ENCODE measurements around the gene SELENON. TPM values are rescaled to one million over a fixed set of nuclear protein-coding genes. Genes with fewer than 3 reads are reported as not detected.

The SELENON gene
- total RNA-seq, 1 donor from 2014 or later: 146 TPM

GRCh38 chr1:25779894-25780293 lies 20.1 kb upstream of the SELENON start:
- Mint-ChIP-seq H3K27me3 (ENCODE audit: low read depth) (no peaks in the 10 kb centered on the region), H3K4me3 (no peak overlapping the region), H3K27ac (ENCODE audit: unreplicated experiment) (no peak overlapping the region), H3K36me3 (ENCODE audit: low read depth) (no peaks in the 10 kb centered on the region), H3K4me1 (peaks cover 55% of the 10 kb centered on the region), H3K9me3 (no peaks in the 10 kb centered on the region)
- no peak for TF ChIP-seq CTCF (conservative IDR thresholded peaks at IDR 0.05)
- DNase-seq (ENCODE audit: low read depth, low spot score): no peak

DNA sequence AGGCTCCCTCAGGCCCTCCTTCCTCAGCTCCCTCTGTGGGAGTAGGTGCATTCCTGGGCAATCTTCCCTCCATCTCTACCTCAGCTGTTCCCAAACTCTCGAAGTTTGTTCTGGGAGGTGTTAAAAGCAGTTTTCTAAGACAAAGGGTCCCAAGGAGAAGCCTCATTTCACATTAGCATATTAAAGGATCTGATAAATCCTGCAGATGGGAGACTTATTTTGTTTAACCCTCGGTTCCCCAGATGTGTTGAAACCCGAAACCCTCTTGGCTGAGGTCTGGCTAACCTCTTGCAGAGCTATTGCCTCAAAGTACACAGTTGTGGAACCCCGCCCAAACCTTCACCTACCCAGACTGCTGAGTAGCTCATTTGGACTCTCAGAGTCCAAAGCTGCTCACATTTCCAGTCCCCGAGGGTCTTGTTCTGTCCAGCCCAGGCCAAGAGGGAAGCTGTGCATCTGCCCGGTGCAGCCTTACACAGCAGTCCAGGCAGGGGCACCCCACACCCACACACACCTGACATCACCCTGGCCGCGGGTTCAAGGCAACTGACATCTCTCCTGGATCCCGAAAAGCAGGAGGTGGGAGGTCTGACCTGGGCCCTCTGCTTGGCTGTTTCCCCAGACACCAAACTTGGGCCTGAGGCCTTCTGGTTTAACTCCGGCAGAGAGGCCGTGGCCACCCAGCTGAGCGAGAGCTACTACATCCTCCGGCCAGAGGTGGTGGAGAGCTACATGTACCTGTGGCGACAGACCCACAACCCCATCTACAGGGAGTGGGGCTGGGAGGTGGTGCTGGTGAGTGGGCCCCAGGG lies 19.5 kb upstream of the SELENON start:
- no peak overlapping the region for H3K4me3 Mint-ChIP-seq
- no peak overlapping the region for H3K27ac Mint-ChIP-seq (ENCODE audit: unreplicated experiment)
- peaks cover 55% of the 10 kb centered on the region for H3K4me1 Mint-ChIP-seq
- no peak for DNase-seq (ENCODE audit: low read depth, low spot score)
- no peak for TF ChIP-seq CTCF (conservative IDR thresholded peaks at IDR 0.05)
- H3K9me3 Mint-ChIP-seq: no peaks in the 10 kb centered on the region
- H3K27me3 Mint-ChIP-seq (ENCODE audit: low read depth): no peaks in the 10 kb centered on the region
- H3K36me3 Mint-ChIP-seq (ENCODE audit: low read depth): no peaks in the 10 kb centered on the region

DNA sequence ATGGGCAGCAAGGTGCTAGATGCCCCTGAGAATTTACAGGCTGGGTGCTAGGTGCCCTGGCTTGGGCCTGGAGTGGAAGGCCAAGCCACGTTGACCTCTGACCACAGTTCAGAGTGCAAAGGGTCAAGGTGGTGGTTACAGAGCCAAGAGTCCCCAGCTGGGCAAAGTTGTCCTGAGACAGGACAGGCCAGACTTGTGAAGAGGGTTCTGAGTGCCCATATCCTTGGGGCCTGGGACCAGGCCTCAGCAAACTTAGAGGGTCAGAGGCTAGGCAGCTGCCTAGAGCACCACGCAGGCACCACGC lies 18.9 kb upstream of the SELENON start:
- no peak for DNase-seq (ENCODE audit: low read depth, low spot score)

DNA sequence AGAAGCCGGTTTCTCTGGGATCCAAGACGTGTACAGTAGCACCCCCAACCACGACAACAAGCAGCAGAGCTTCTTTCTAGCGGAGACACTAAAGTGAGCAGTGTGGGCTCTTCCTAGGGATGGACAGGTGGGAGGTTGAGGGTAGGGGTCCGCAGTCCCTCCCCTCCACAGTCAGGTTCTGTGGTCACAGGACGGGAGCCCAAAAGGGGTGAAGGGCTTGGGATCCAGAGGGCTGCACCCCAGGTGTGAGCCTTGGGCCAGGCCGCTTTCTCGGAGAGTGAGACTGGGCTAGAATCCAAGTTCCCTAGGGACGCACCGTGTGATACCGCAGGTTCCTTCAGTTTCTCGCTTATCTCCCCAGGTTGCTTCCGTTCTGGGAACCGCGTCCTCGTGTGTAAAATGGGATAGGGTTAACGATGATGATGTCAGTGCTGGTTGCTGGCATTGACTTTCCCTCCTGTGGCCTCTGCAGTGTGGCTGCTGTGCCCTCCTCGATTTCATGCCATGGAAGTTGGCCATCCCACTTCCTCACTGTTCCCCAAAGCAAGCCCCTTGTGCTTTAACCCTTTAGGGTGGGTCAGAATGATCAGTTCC lies 17.3 kb upstream of the SELENON start:
- H3K9me3 Mint-ChIP-seq: no peaks in the 10 kb centered on the region
- H3K4me1 Mint-ChIP-seq: peaks cover 70% of the 10 kb centered on the region
- no peaks in the 10 kb centered on the region for H3K36me3 Mint-ChIP-seq (ENCODE audit: low read depth)
- DNase-seq (ENCODE audit: low read depth, low spot score): no peak
- TF ChIP-seq CTCF (conservative IDR thresholded peaks at IDR 0.05): no peak
- peak overlapping the region; percentile 29 for H3K4me3 Mint-ChIP-seq
- peak overlapping the region; percentile 79 for H3K27ac Mint-ChIP-seq (ENCODE audit: unreplicated experiment)
- no peaks in the 10 kb centered on the region for H3K27me3 Mint-ChIP-seq (ENCODE audit: low read depth)

More for the DNA sequence above, 18.9 kb upstream of the SELENON start:
- Mint-ChIP-seq H3K36me3 (ENCODE audit: low read depth) (no peaks in the 10 kb centered on the region), H3K4me1 (peaks cover 59% of the 10 kb centered on the region), H3K9me3 (no peaks in the 10 kb centered on the region), H3K27me3 (ENCODE audit: low read depth) (no peaks in the 10 kb centered on the region), H3K27ac (ENCODE audit: unreplicated experiment) (no peak overlapping the region), H3K4me3 (no peak overlapping the region)
- TF ChIP-seq CTCF (conservative IDR thresholded peaks at IDR 0.05): no peak

- H3K9me3 Mint-ChIP-seq: no peaks in the 10 kb centered on the region
- H3K36me3 Mint-ChIP-seq (ENCODE audit: low read depth): no peaks in the 10 kb centered on the region
- no peaks in the 10 kb centered on the region for H3K27me3 Mint-ChIP-seq (ENCODE audit: low read depth)
- DNase-seq (ENCODE audit: low read depth, low spot score): no peak
- H3K27ac Mint-ChIP-seq (ENCODE audit: unreplicated experiment): no peak overlapping the region
- H3K4me3 Mint-ChIP-seq: peak overlapping the region; percentile 38
- no peak for TF ChIP-seq CTCF (conservative IDR thresholded peaks at IDR 0.05)
- H3K4me1 Mint-ChIP-seq: peaks cover 82% of the 10 kb centered on the region
Measured at GRCh38 chr1:25784575-25785051, 15.4 kb upstream of the SELENON start.

Data from neural crest cell (in vitro differentiated cells).